NCI-H524 (cell line): ENCODE data around the gene ZFP14.
A peak's percentile ranks its signal among the peaks of the same experiment; 100 is the strongest.

ENCODE experiments used
- DNase-seq, 2 experiments: peaks; one replicate each; lab custom pipeline; 2025; lab: John Stamatoyannopoulos, UW

Gene ZFP14

GRCh38 chr19:36378625-36379509 lies at the start of gene ZFP14:
Gene ZFP14 (minus strand): TSS chr19:36379201. CDS start chr19:36367892, 11,309 bp downstream.
- DNase-seq, result peak; percentile 89 to 96

GRCh38 chr19:36423925-36424324 lies 44.9 kb upstream of the ZFP14 start:
- no peak for DNase-seq

GRCh38 chr19:36421749-36422481 lies 42.9 kb upstream of the ZFP14 start:
- peak in 1 of 2 experiments; percentile 38 for DNase-seq

- peak in 1 of 2 experiments; percentile 38 for DNase-seq
These were observed 42.2 kb upstream of the ZFP14 start for GRCh38 chr19:36420961-36421748.

GRCh38 chr19:36418287-36419001 lies 39.4 kb upstream of the ZFP14 start, which contains the start of gene ZFP82:
Gene ZFP82 (minus strand): TSS chr19:36418644. CDS start chr19:36409789, 8,855 bp downstream.
- peak; percentile 82 to 90 for DNase-seq

GRCh38 chr19:36417752-36418286 lies 38.8 kb upstream of the ZFP14 start:
- DNase-seq, result peak in 1 of 2 experiments; percentile 53

- no peak for DNase-seq
These were observed 30.8 kb upstream of the ZFP14 start for GRCh38 chr19:36409841-36410240.

- DNase-seq, result no peak
These were observed 29.1 kb upstream of the ZFP14 start for GRCh38 chr19:36408101-36408500.

- DNase-seq, result no peak
These were observed 25.5 kb upstream of the ZFP14 start for GRCh38 chr19:36404498-36404897.

- no peak for DNase-seq
These were observed 22.5 kb upstream of the ZFP14 start for GRCh38 chr19:36401475-36401874.

GRCh38 chr19:36398571-36398970 lies 19.6 kb upstream of the ZFP14 start:
- DNase-seq, result no peak

- no peak for DNase-seq
These were observed 14.1 kb upstream of the ZFP14 start for GRCh38 chr19:36392916-36393673.

- no peak for DNase-seq
These were observed 464 bp upstream of the ZFP14 start for GRCh38 chr19:36379510-36379819.

- DNase-seq, result no peak
These were observed 1.3 kb downstream of the ZFP14 start for GRCh38 chr19:36377541-36378178.

GRCh38 chr19:36373638-36374156 lies 5.3 kb downstream of the ZFP14 start:
- DNase-seq, result no peak

- DNase-seq, result no peak
These were observed 7.1 kb downstream of the ZFP14 start for GRCh38 chr19:36371886-36372285.

GRCh38 chr19:36363845-36364244 lies 15.2 kb downstream of the ZFP14 start:
- DNase-seq, result no peak

GRCh38 chr19:36340786-36341372 lies 38.1 kb downstream of the ZFP14 start:
- no peak for DNase-seq
